SK-N-SH (cell line): ENCODE measurements around the gene IQCK. TPM values are rescaled to one million over a fixed set of nuclear protein-coding genes. Genes with fewer than 3 reads are reported as not detected.

Experiments used
- CTCF ChIA-PET: fragments of 300-600, 350-600 bp; formaldehyde crosslinking; extraction: SDS; loops from one replicate; lab custom pipeline; 2021; lab: Yijun Ruan, JAX
- POLR2A ChIA-PET: fragments of 350-600 bp; sonication (Branson Sonifier 250); formaldehyde crosslinking; extraction: SDS; loops from one replicate; lab custom pipeline; 2020; ENCODE audit warnings: antibody characterized with exemption, inconsistent platforms; lab: Yijun Ruan, JAX
- DNase-seq: peaks from one replicate; pipeline ENCODE4 v3.0.0; 2012
- H2AFZ ChIP-seq: fragments of 200-600 bp; sonication (generic); 2 replicates; pipeline ENCODE4 v1.8.1; 2016; ENCODE audit warnings: antibody characterized with exemption, mild to moderate bottlenecking, low read depth
- H3F3A ChIP-seq: fragments of 200-600 bp; sonication (generic); replicated peaks from 2 replicates; pipeline ENCODE3; 2016; ENCODE audit warnings: antibody characterized with exemption, mild to moderate bottlenecking; ENCODE audit not compliant: insufficient read depth
- H3K27ac ChIP-seq, 2 experiments: fragments of 200-500 bp in 1 of 2; fragments of 200-600 bp in 1 of 2; sonication (Bioruptor generic) in 1 of 2; sonication (generic), shearing (Covaris generic) in 1 of 2; 2 replicates each; pipeline versions ENCODE4 v1.5.1 to v1.6.1; 2014 to 2016; ENCODE audit warnings: low read depth in 2 of 2, inconsistent platforms in 1 of 2, low read length in 1 of 2, mild to moderate bottlenecking in 1 of 2, mixed read lengths in 1 of 2
- H3K27me3 ChIP-seq: fragments of 200-600 bp; sonication (generic), shearing (Covaris generic); 2 replicates; pipeline ENCODE4 v1.6.1; 2016; ENCODE audit warnings: mixed run types; ENCODE audit not compliant: insufficient read depth
- H3K36me3 ChIP-seq, 2 experiments: fragments of 200-500 bp in 1 of 2; fragments of 200-600 bp in 1 of 2; sonication (Bioruptor generic) in 1 of 2; sonication (generic) in 1 of 2; replicated peaks in 1 of 2; 2 replicates each; pipeline versions ENCODE3 to v1.5.1; 2014 to 2016; ENCODE audit warnings: low read length in 1 of 2, mild to moderate bottlenecking in 1 of 2; ENCODE audit not compliant: insufficient read depth in 2 of 2, control insufficient read depth in 1 of 2
- H3K4me1 ChIP-seq, 2 experiments: fragments of 200-500 bp in 1 of 2; fragments of 200-600 bp in 1 of 2; sonication (Bioruptor generic) in 1 of 2; sonication (generic), shearing (Covaris generic) in 1 of 2; 2 replicates each; pipeline versions ENCODE4 v1.5.1 to v1.6.1; 2014 to 2016; ENCODE audit warnings: low read depth in 1 of 2, low read length in 1 of 2, mixed run types in 1 of 2; ENCODE audit not compliant: insufficient read depth in 2 of 2, control insufficient read depth in 1 of 2
- H3K4me2 ChIP-seq: fragments of 200-600 bp; sonication (generic), shearing (Covaris generic); 2 replicates; pipeline ENCODE4 v1.6.1; 2017; ENCODE audit warnings: mixed run types
- H3K4me3 ChIP-seq, 2 experiments: fragments of 200-500 bp in 1 of 2; fragments of 200-600 bp in 1 of 2; sonication (Bioruptor generic) in 1 of 2; sonication (generic), shearing (Covaris generic) in 1 of 2; 2 replicates each; pipeline versions ENCODE4 v1.5.1 to v1.8.1; 2014 to 2016; ENCODE audit warnings: low read depth in 2 of 2, inconsistent platforms in 1 of 2, low read length in 1 of 2, mild to moderate bottlenecking in 1 of 2, mixed read lengths in 1 of 2, moderate library complexity in 1 of 2
- H3K79me2 ChIP-seq: fragments of 200-600 bp; sonication (generic); 2 replicates; pipeline ENCODE4 v1.8.1; 2017; ENCODE audit warnings: mild to moderate bottlenecking; ENCODE audit not compliant: insufficient read depth
- H3K9ac ChIP-seq: fragments of 200-600 bp; sonication (generic); 2 replicates; pipeline ENCODE4 v1.6.1; 2017; ENCODE audit warnings: mixed run types
- H3K9me2 ChIP-seq: fragments of 200-600 bp; sonication (generic); 2 replicates; pipeline ENCODE4 v1.6.1; 2017; ENCODE audit warnings: mixed run types
- H3K9me3 ChIP-seq: fragments of 200-600 bp; sonication (generic); 2 replicates; pipeline ENCODE4 v1.6.1; 2017; ENCODE audit warnings: mixed run types, mild to moderate bottlenecking, moderate library complexity
- H4K20me1 ChIP-seq: fragments of 200-600 bp; sonication (generic); 2 replicates; pipeline ENCODE4 v1.6.1; 2017; ENCODE audit warnings: mild to moderate bottlenecking, mixed run types; ENCODE audit not compliant: insufficient read depth
- CHD2 ChIP-seq: fragments of 150-350 bp; IDR thresholded peaks from 2 replicates; pipeline ENCODE4 v1.6.1; 2018; ENCODE audit warnings: low read length; ENCODE audit not compliant: partially characterized antibody
- ELF1 ChIP-seq: IDR thresholded peaks from 2 replicates; pipeline ENCODE4 v1.4.0; 2012
- EZH2phosphoT487 ChIP-seq: fragments of 200-600 bp; sonication (generic); IDR thresholded peaks from 2 replicates; pipeline ENCODE4 v1.6.1; 2017; ENCODE audit warnings: low read depth, mixed run types, mild to moderate bottlenecking, antibody characterized with exemption, moderate library complexity, borderline replicate concordance
- FOSL2 ChIP-seq: IDR thresholded peaks from 2 replicates; pipeline ENCODE4 v1.4.0; 2012; ENCODE audit warnings: low read depth, mild to moderate bottlenecking, moderate library complexity, borderline replicate concordance
- FOXJ3 ChIP-seq: sonication (generic); formaldehyde crosslinking; IDR thresholded peaks from 2 replicates; pipeline ENCODE4 v1.5.1; 2020; ENCODE audit warnings: mild to moderate bottlenecking, missing genetic modification reagents
- GABPA ChIP-seq: IDR thresholded peaks from 2 replicates; pipeline ENCODE4 v1.4.0; 2012; ENCODE audit warnings: low read depth, mild to moderate bottlenecking
- JUND ChIP-seq: IDR thresholded peaks from 2 replicates; pipeline ENCODE4 v1.4.0; 2012
- MAX ChIP-seq: IDR thresholded peaks from 2 replicates; pipeline ENCODE4 v1.4.0; 2012; ENCODE audit warnings: low read depth
- MEF2A ChIP-seq: IDR thresholded peaks from 2 replicates; pipeline ENCODE4 v1.4.0; 2012; ENCODE audit warnings: low read depth, borderline replicate concordance
- MXI1 ChIP-seq: IDR thresholded peaks from 2 replicates; pipeline ENCODE4 v1.6.1; 2012; ENCODE audit warnings: mild to moderate bottlenecking, low read depth, low read length, improper control_type of control experiment
- NFIC ChIP-seq: IDR thresholded peaks from 2 replicates; pipeline ENCODE4 v1.4.0; 2012; ENCODE audit warnings: borderline replicate concordance
- POLR2AphosphoS5 ChIP-seq: IDR thresholded peaks from 2 replicates; pipeline ENCODE4 v1.6.1; 2012; ENCODE audit warnings: low read depth, low read length
- RCOR1 ChIP-seq: fragments of 150-350 bp; IDR thresholded peaks from 2 replicates; pipeline ENCODE4 v1.6.1; 2017; ENCODE audit warnings: antibody characterized with exemption, low read length
- REST ChIP-seq: IDR thresholded peaks from 2 replicates; pipeline ENCODE4 v1.6.1; 2012; ENCODE audit warnings: mild to moderate bottlenecking, low read depth, low read length, moderate library complexity
- RFX5 ChIP-seq: IDR thresholded peaks from 2 replicates; pipeline ENCODE4 v1.6.1; 2012; ENCODE audit warnings: mild to moderate bottlenecking, improper control_type of control experiment, low read length
- SIN3A ChIP-seq: IDR thresholded peaks from 2 replicates; pipeline ENCODE4 v1.6.1; 2012; ENCODE audit warnings: low read depth, mild to moderate bottlenecking, low read length, moderate library complexity, borderline replicate concordance
- TCF12 ChIP-seq: IDR thresholded peaks from 2 replicates; pipeline ENCODE4 v1.4.0; 2012
- WGBS: methylation state at CpG from one replicate; pipeline ENCODE4 v1.1.6; 2017; ENCODE audit warnings: low lambda C conversion rate; 5-methylcytosine and 5-hydroxymethylcytosine counted together
- polyA plus RNA-seq, 3 experiments: library from polyadenylated mRNA; depleted of rRNA; stranded (reverse); fragments of >200 nt; gene quantifications; 2 replicates each; pipeline ENCODE4 v1.2.3, GENCODE V29; 2012
- TF ChIP-seq, protein P1 (sequence below): IDR thresholded peaks from 2 replicates; pipeline ENCODE4 v1.4.0; 2012; ENCODE audit warnings: low read depth, borderline replicate concordance

Gene IQCK
- polyA plus RNA-seq, 1 of the 3 experiments (the other 2 are of a cell fraction), result 7.3 TPM

DNA sequence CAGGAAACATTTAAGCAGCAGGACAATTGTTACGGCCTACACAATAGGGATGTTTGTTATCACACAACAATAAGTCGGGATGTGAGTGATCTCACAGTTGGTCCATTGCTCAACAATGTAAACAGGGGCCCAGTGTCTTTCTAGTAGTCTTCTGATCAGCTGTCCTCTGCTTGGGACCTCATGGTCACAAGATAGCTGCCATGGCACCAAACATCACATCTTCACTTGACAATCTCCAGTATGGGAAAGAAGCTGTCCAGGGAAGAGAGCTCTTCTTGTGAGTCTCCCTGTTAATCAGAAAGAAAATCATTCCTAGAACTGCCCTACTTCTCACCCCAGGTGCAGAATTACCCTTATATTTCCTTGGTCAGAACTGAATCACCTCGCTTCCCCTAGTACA lies 172.8 kb downstream of the IQCK start:
- CTCF ChIA-PET, result interaction anchor here (1.0 to 3.6 kb wide), 6 partner anchors 17 to 494 kb away, joined by 4 to 17 read pairs (median 7); no protein-coding TSS in a partner anchor
- Histone ChIP-seq H3K4me3 (no peak overlapping the region), H3K9me2 (no peaks in the 10 kb centered on the region), H3K36me3 (no peaks in the 10 kb centered on the region), H3K9me3 (no peaks in the 10 kb centered on the region), H3K27ac (no peak overlapping the region), H3F3A (no peaks in the 10 kb centered on the region), H3K4me1 (no peaks in the 10 kb centered on the region; a peak in 1 of 4 replicates), H3K4me2 (no peak overlapping the region), H3K9ac (no peak overlapping the region), H2AFZ (no peak overlapping the region), H3K27me3 (no peaks in the 10 kb centered on the region), H4K20me1 (no peaks in the 10 kb centered on the region), H3K79me2 (no peaks in the 10 kb centered on the region)
- POLR2A ChIA-PET, result no interaction called here
- 77% methylated on average over 3 of the region's 3 CpGs for WGBS
- DNase-seq, result no peak
- TF ChIP-seq RCOR1 (no peak), REST (no peak), POLR2AphosphoS5 (no peak), MXI1 (no peak), MAX (no peak), NFIC (no peak), RFX5 (no peak), TCF12 (no peak), FOSL2 (no peak), CHD2 (no peak), MEF2A (no peak), JUND (no peak), FOXJ3 (no peak), GABPA (no peak), EZH2phosphoT487 (no peak), SIN3A (no peak), ELF1 (no peak)
- TF ChIP-seq, protein P1, sequence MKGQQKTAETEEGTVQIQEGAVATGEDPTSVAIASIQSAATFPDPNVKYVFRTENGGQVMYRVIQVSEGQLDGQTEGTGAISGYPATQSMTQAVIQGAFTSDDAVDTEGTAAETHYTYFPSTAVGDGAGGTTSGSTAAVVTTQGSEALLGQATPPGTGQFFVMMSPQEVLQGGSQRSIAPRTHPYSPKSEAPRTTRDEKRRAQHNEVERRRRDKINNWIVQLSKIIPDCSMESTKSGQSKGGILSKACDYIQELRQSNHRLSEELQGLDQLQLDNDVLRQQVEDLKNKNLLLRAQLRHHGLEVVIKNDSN, result no peak
